Thoracic aorta (tissue), 2 donors: ENCODE data around the gene PDE6G. TPM values are rescaled to one million over a fixed set of nuclear protein-coding genes. Genes with fewer than 3 reads are reported as not detected.
A peak's percentile ranks its signal among the peaks of the same experiment; 100 is the strongest.

Source experiments
- ATAC-seq: fragments of 150-250 bp; one replicate; pipeline ENCODE4 v1.8.0; 2017; ENCODE audit warnings: low read depth; ENCODE audit not compliant: insufficient number of reproducible peaks, low FRiP score
- DNase-seq: peaks from one replicate; pipeline ENCODE4 v3.0.0-alpha.2; 2020; ENCODE audit warnings: low spot score
- H3K27ac ChIP-seq, 2 donors: fragments of 200-600 bp; sonication (generic); 1 replicate in 1 of 2; 2 replicates in 1 of 2; pipeline ENCODE4 v1.5.1; 2016; ENCODE audit warnings: mild to moderate bottlenecking in 2 of 2, moderate library complexity in 2 of 2
- H3K27me3 ChIP-seq: fragments of 200-600 bp; sonication (generic); replicated peaks from 2 replicates; pipeline ENCODE4 v1.6.0; 2016; ENCODE audit warnings: mild to moderate bottlenecking; ENCODE audit not compliant: insufficient read depth
- H3K36me3 ChIP-seq: fragments of 200-600 bp; sonication (generic); one replicate; pipeline ENCODE4 v1.5.1; 2016
- H3K4me1 ChIP-seq, 2 donors: fragments of 200-600 bp; sonication (generic); 1 replicate in 1 of 2; 2 replicates in 1 of 2; pipeline versions ENCODE4 v1.5.1 to v1.6.0; 2016; ENCODE audit warnings: low read depth in 2 of 2, mild to moderate bottlenecking in 1 of 2; ENCODE audit not compliant: control insufficient read depth in 1 of 2
- H3K4me3 ChIP-seq: fragments of 200-600 bp; sonication (generic); 2 replicates; pipeline ENCODE4 v1.5.1; 2016; ENCODE audit warnings: mild to moderate bottlenecking
- H3K9me3 ChIP-seq: fragments of 200-600 bp; sonication (generic); 2 replicates; pipeline ENCODE4 v1.5.1; 2016
- total RNA-seq, 2 donors: library from RNA; depleted of rRNA; stranded (reverse); fragments of >200 nt; gene quantifications; one replicate each; pipeline versions ENCODE4 v1.1.0 to v1.2.3, GENCODE V29; 2016
- TF ChIP-seq, protein P1 (sequence below): fragments of 200-600 bp; sonication (generic); IDR thresholded peaks from one replicate; pipeline ENCODE4 v1.5.1; 2019; ENCODE audit warnings: antibody characterized with exemption

Gene PDE6G
- total RNA-seq, result not detected

GRCh38 chr17:81656118-81656743 lies at the start of gene PDE6G:
Gene PDE6G (minus strand): TSS chr17:81656542. CDS start chr17:81653305, 3,237 bp downstream.
- no peak within 1 kb of the TSS for H3K4me3 ChIP-seq
- no peaks in the 10 kb centered on the region for H3K9me3 ChIP-seq
- no peak for DNase-seq
- no peak for ATAC-seq
- no peaks in the 10 kb centered on the region for H3K27me3 ChIP-seq
- no peaks in the 10 kb centered on the region for H3K4me1 ChIP-seq
- H3K27ac ChIP-seq, result no peak within 1 kb of the TSS
- TF ChIP-seq, protein P1, sequence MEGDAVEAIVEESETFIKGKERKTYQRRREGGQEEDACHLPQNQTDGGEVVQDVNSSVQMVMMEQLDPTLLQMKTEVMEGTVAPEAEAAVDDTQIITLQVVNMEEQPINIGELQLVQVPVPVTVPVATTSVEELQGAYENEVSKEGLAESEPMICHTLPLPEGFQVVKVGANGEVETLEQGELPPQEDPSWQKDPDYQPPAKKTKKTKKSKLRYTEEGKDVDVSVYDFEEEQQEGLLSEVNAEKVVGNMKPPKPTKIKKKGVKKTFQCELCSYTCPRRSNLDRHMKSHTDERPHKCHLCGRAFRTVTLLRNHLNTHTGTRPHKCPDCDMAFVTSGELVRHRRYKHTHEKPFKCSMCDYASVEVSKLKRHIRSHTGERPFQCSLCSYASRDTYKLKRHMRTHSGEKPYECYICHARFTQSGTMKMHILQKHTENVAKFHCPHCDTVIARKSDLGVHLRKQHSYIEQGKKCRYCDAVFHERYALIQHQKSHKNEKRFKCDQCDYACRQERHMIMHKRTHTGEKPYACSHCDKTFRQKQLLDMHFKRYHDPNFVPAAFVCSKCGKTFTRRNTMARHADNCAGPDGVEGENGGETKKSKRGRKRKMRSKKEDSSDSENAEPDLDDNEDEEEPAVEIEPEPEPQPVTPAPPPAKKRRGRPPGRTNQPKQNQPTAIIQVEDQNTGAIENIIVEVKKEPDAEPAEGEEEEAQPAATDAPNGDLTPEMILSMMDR, result no peak
- no peaks in the 10 kb centered on the region for H3K36me3 ChIP-seq

GRCh38 chr17:81705518-81706231 lies 49.3 kb upstream of the PDE6G start:
- no peaks in the 10 kb centered on the region for H3K9me3 ChIP-seq
- H3K4me1 ChIP-seq, result peaks cover 18 to 33% of the 10 kb centered on the region in 2 donors
- TF ChIP-seq, protein P1, result no peak
- ATAC-seq (no peak), DNase-seq (no peak)
- no peaks in the 10 kb centered on the region for H3K27me3 ChIP-seq
- H3K36me3 ChIP-seq, result peaks cover 10% of the 10 kb centered on the region
- no peak overlapping the region for H3K27ac ChIP-seq
- H3K4me3 ChIP-seq, result no peak overlapping the region

DNA sequence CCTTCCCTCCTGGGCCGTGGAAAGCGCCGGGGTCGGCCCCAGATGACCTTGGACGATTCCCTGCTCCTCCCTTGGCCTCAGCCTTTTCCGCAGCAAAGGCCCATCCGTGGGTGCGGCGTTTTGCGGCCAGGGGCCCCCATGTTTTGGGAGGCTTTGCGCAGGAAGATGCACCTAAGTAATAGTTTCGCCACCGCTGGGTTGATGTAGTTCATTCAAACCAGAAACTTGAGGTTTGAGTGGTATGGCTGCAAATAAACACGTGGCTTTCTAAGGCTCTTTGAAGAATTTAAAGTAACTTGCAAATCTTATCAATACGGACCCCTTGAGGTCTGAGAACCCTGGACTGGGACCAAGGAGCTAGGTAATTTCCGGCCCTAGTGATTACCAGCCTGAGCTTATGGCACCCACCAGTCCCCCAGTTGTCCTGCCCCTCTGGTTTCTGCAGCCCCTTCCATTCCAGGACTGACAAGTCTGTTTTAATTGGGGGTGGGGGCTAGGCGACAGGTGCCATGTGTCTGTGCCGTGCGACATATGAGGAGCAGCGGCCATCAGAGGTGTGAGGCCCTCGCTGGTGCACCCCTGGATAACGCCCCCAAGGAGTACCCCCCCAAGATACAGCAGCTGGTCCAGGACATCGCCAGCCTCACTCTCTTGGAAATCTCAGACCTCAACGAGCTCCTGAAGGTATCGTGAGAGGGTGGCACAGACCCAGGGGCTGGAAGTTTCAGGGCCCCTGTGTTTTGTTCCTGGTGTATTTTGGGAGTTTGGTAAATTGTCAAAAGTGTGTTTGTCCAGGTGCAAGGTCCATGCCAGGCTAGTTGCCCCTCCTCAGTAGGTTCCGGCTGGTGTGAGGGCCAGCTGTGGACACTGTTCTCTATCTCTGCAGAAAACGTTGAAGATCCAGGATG lies 47.7 kb upstream of the PDE6G start:
- peaks cover 13% of the 10 kb centered on the region for H3K36me3 ChIP-seq
- no peaks in the 10 kb centered on the region for H3K9me3 ChIP-seq
- H3K4me1 ChIP-seq, result peaks cover 18 to 27% of the 10 kb centered on the region in 2 donors
- H3K27ac ChIP-seq, result peak overlapping the region; percentile 80 to 94
- no peaks in the 10 kb centered on the region for H3K27me3 ChIP-seq
- TF ChIP-seq, protein P1, result no peak
- peak overlapping the region; percentile 72 for H3K4me3 ChIP-seq
- ATAC-seq (no peak), DNase-seq (no peak)

DNA sequence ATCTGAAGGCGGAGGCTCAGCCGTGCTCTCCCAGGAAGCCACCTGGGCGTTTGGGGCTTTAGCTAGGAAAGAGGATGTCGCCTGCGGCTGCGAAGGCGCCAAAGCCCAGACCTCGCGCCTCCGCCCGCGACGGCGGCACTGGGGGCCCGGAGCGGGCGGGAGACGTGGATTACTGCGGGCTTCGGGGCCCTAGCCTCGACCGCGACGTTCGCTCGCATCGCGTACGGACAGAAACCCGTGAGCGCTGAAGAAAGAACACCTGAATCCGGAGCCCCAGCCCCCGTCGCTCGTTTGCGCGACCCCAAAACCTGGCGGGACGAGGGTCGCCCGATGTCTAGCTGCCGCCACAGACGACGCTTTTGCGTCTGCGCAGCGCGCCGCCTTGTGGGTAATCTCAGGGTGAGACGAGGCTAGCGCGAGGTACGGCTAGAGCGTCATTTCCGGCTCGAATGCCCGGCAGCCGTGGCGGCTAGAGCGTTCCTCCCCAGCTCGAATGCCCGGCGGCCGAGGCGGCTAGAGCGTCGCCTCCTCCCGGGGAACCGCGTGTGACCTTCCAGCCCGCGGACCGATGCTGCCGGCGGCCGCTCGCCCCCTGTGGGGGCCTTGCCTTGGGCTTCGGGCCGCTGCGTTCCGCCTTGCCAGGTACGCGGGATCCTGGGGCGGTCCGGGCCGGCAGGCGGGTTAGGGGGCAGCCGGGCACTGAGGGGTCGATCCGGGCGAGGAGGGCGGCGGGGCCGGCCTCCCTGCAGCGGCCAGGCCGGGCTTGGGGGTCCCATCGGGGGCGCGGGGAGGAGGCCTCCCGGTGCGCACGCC lies 46.8 kb upstream of the PDE6G start, which contains the start of gene MRPL12:
MRPL12 (plus strand) TSS at position 434 of the 813 bp plus-strand sequence; CDS start at position 569, 135 bp downstream.
- TF ChIP-seq, protein P1, result peak; percentile 56
- Histone ChIP-seq H3K27me3 (no peaks in the 10 kb centered on the region), H3K27ac (peak within 1 kb of the TSS; percentile 80 to 94), H3K4me3 (peak within 1 kb of the TSS; percentile 72), H3K4me1 (peaks cover 18 to 27% of the 10 kb centered on the region in 2 donors), H3K36me3 (peaks cover 19% of the 10 kb centered on the region), H3K9me3 (no peaks in the 10 kb centered on the region)
- ATAC-seq (peak; percentile 80), DNase-seq (peak; percentile 76)
